K562 (cell line): ENCODE results near the gene CD74. TPM values are rescaled to one million over a fixed set of nuclear protein-coding genes. Genes with fewer than 3 reads are reported as not detected.

Experiments
- C11orf30 ChIP-seq: fragments of 450-650 bp; IDR thresholded peaks from 2 replicates; pipeline ENCODE4 v1.6.1; 2016; ENCODE audit warnings: low read depth, mild to moderate bottlenecking
- CBX3 ChIP-seq, 2 experiments: IDR thresholded peaks; 1 replicate in 1 of 2; 2 replicates in 1 of 2; pipeline ENCODE4 v1.6.1; 2012; ENCODE audit warnings: inconsistent platforms in 2 of 2, low read length in 2 of 2, borderline replicate concordance in 1 of 2, control low read depth in 1 of 2
- CUX1 ChIP-seq: fragments of 200-800 bp; sonication (Bioruptor generic); IDR thresholded peaks from 2 replicates; pipeline ENCODE4 v1.6.1; 2016; ENCODE audit warnings: missing genetic modification characterization, missing compliant biosample characterization
- DACH1 ChIP-seq: fragments of 450-650 bp; IDR thresholded peaks from 2 replicates; pipeline ENCODE4 v1.6.1; 2018; ENCODE audit not compliant: partially characterized antibody
- FOXP4 ChIP-seq: sonication (generic); formaldehyde crosslinking; IDR thresholded peaks from 2 replicates; pipeline ENCODE4 v1.8.0; 2022; ENCODE audit warnings: mild to moderate bottlenecking, missing genetic modification reagents, borderline replicate concordance
- MED1 ChIP-seq: sonication (generic); formaldehyde crosslinking; IDR thresholded peaks from 2 replicates; pipeline ENCODE4 v1.8.1; 2023; ENCODE audit warnings: missing genetic modification reagents, borderline replicate concordance
- RNF2 ChIP-seq: sonication (generic); IDR thresholded peaks from 2 replicates; pipeline ENCODE4 v1.6.1; 2016
- RNF219 ChIP-seq: fragments of 250-450 bp; sonication (Bioruptor Pico); IDR thresholded peaks from 2 replicates; pipeline ENCODE4 v1.5.0; 2022; ENCODE audit warnings: mild to moderate bottlenecking
- SPI1 ChIP-seq: IDR thresholded peaks from 2 replicates; pipeline ENCODE4 v1.6.1; 2011; ENCODE audit warnings: low read depth, low read length, control low read depth, borderline replicate concordance
- STAT5A ChIP-seq: IDR thresholded peaks from 2 replicates; pipeline ENCODE4 v1.6.1; 2012; ENCODE audit warnings: low read length, inconsistent platforms, borderline replicate concordance
- TRIM28 ChIP-seq: fragments of 450-650 bp; IDR thresholded peaks from 2 replicates; pipeline ENCODE4 v1.6.1; 2017
- ZFP91 ChIP-seq: sonication (generic); formaldehyde crosslinking; IDR thresholded peaks from 2 replicates; pipeline ENCODE4 v1.8.0; 2022; ENCODE audit warnings: mild to moderate bottlenecking, missing genetic modification reagents
- ZNF253 ChIP-seq: fragments of 250-450 bp; sonication (Bioruptor Pico); conservative IDR thresholded peaks from 2 replicates; pipeline ENCODE4 v1.6.1; 2021; ENCODE audit warnings: mild to moderate bottlenecking
- ZNF41 ChIP-seq: fragments of 250-450 bp; sonication (Bioruptor Pico); conservative IDR thresholded peaks from 2 replicates; pipeline ENCODE4 v1.4.0; 2020; ENCODE audit warnings: mild to moderate bottlenecking
- ZNF507 ChIP-seq: conservative IDR thresholded peaks from 2 replicates; pipeline ENCODE4 v1.6.1; 2017; ENCODE audit warnings: missing genetic modification characterization, missing compliant biosample characterization
- ZNF551 ChIP-seq: fragments of 250-450 bp; sonication (Bioruptor Pico); IDR thresholded peaks from 2 replicates; pipeline ENCODE4 v1.5.0; 2021; ENCODE audit warnings: mild to moderate bottlenecking, moderate library complexity
- ZNF780A ChIP-seq: fragments of 250-450 bp; sonication (Bioruptor Pico); IDR thresholded peaks from 2 replicates; pipeline ENCODE4 v1.5.0; 2021; ENCODE audit warnings: mild to moderate bottlenecking
- polyA plus RNA-seq, 8 experiments: library from polyadenylated mRNA; depleted of rRNA in 4 of 8; stranded (reverse) in 5 of 8; unstranded in 3 of 8; fragments of >200 nt; fragmentation: Nextera tagmentation in 2 of 8; fragmentation: Illumina TruSeq in 1 of 8; extraction: Ambion mirVana in 2 of 8; extraction: Trizol in 1 of 8; gene quantifications; 2 replicates each; pipeline versions ENCODE4 v1.2.1 to v1.2.3, GENCODE V29; 2011 to 2014; ENCODE audit warnings: inconsistent platforms in 1 of 8, missing spikeins in 1 of 8
- total RNA-seq, 7 experiments: library from RNA; depleted of rRNA in 6 of 7; stranded (reverse); fragments of >200 nt in 6 of 7; fragmentation: Illumina TruSeq in 2 of 7; extraction: Trizol in 2 of 7; gene quantifications; 2 replicates each; pipeline versions ENCODE4 v1.2.1 to v1.2.3, GENCODE V29; 2011 to 2021; ENCODE audit warnings: low replicate concordance in 1 of 7

CD74 gene
- total and polyA plus RNA-seq, 9 of the 15 experiments (the other 6 are each of a cell fraction or from before 2014, with no cell fraction given), result 0.07 to 4.8 (median 0.32) TPM

- TF ChIP-seq ZFP91 (CRISPR knock-in tag) (no peak), ZNF41 (CRISPR knock-in tag) (no peak), MED1 (CRISPR knock-in tag) (no peak), RNF2 (no peak), DACH1 (no peak), C11orf30 (no peak), FOXP4 (CRISPR knock-in tag) (no peak), CUX1 (CRISPR knock-in tag) (no peak), TRIM28 (no peak), ZNF551 (CRISPR knock-in tag) (no peak), RNF219 (CRISPR knock-in tag) (no peak), CBX3 (IDR thresholded peaks at IDR 0.05; ENCODE audit: borderline replicate concordance in 1 of 2, low read length in 2 of 2) (no peak), ZNF507 (tag) (no peak), SPI1 (no peak), ZNF780A (CRISPR knock-in tag) (no peak), ZNF253 (no peak), STAT5A (no peak)
Measured at GRCh38 chr5:150436141-150436680, 23.5 kb upstream of the CD74 start (continued).
